IgD-negative memory B cell (primary cell): ENCODE results near the gene HADHB. TPM values are rescaled to one million over a fixed set of nuclear protein-coding genes. Genes with fewer than 3 reads are reported as not detected.

ENCODE experiments used
- polyA plus RNA-seq: library from polyadenylated mRNA; unstranded; fragments of 300-500 nt; fragmentation: Illumina TruSeq; gene quantifications from one replicate; pipeline ENCODE4 v1.2.3, GENCODE V29; 2021

The HADHB gene
- polyA plus RNA-seq, 1 donor from 2014 or later = 104 TPM

Other genes starting within 250 kb of the HADHB start
- 86.1 TPM for gene RAB10, start 210.9 kb upstream of the HADHB start, polyA plus RNA-seq
- 0.19 TPM for gene GAREM2, start 71.9 kb upstream of the HADHB start, polyA plus RNA-seq
- gene HADHA, start 307 bp upstream of the HADHB start, polyA plus RNA-seq = 125 TPM
- gene SELENOI, start 101.2 kb downstream of the HADHB start, polyA plus RNA-seq = 2.6 TPM
- gene ADGRF3, start 101.8 kb downstream of the HADHB start, polyA plus RNA-seq = 0.38 TPM
- not detected for gene DRC1, start 157.0 kb downstream of the HADHB start, polyA plus RNA-seq
- gene OTOF, start 233.2 kb downstream of the HADHB start, polyA plus RNA-seq = not detected